GM12801 (cell line): ENCODE data around the gene DHPS.

Source experiments
- CTCF ChIP-seq: IDR thresholded peaks from one replicate; pipeline ENCODE4 v1.5.1; 2011; ENCODE audit warnings: control low read depth; ENCODE audit not compliant: insufficient read length; ENCODE audit errors: extremely low read depth

DHPS gene

GRCh38 chr19:12666265-12667048, 15.2 kb downstream of the DHPS start, which contains the start of the genes MAN2B1 and WDR83:
MAN2B1 (minus strand) TSS chr19:12666742; CDS start chr19:12666701, 41 bp downstream.
WDR83 (plus strand) TSS chr19:12666807; CDS start chr19:12669791, 2,984 bp downstream.
- TF ChIP-seq CTCF: no peak

- TF ChIP-seq CTCF: no peak
These were observed 15.9 kb downstream of the DHPS start for GRCh38 chr19:12665671-12666264.

- no peak for TF ChIP-seq CTCF
These were observed 16.5 kb downstream of the DHPS start for GRCh38 chr19:12665281-12665573.

GRCh38 chr19:12664406-12665280, 17.0 kb downstream of the DHPS start:
- no peak for TF ChIP-seq CTCF

GRCh38 chr19:12660980-12661379, 20.7 kb downstream of the DHPS start:
- no peak for TF ChIP-seq CTCF

GRCh38 chr19:12657966-12658365, 23.7 kb downstream of the DHPS start:
- no peak for TF ChIP-seq CTCF

GRCh38 chr19:12656899-12657571, 24.6 kb downstream of the DHPS start:
- no peak for TF ChIP-seq CTCF
